Measurements from ENCODE around the gene ZBTB11.

DNA sequence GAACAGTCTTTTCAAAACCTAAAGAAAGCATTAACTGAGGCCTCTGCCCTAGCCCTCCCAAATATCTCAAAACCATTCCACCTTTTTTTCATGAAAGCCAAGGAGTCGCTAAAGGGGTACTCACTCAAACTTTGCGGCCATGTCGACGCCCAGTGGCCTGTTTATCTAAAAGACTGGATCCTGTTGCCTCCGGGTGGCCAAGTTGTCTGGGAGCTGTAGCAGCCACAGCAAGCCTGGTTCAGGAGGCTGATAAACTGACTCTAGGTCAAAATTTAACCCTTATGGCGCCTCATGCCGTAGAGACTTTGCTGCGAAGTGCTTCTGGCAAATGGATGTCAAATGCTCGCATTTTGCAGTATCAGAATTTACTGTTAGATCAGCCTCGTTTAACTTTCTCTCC, 39.5 kb downstream of the ZBTB11 start:
- TF ChIP-seq EZH2 (IDR thresholded peaks at IDR 0.05) (no peak), EZH2phosphoT487 (IDR thresholded peaks at IDR 0.05) (no peak)
- TF ChIP-seq, protein P1, sequence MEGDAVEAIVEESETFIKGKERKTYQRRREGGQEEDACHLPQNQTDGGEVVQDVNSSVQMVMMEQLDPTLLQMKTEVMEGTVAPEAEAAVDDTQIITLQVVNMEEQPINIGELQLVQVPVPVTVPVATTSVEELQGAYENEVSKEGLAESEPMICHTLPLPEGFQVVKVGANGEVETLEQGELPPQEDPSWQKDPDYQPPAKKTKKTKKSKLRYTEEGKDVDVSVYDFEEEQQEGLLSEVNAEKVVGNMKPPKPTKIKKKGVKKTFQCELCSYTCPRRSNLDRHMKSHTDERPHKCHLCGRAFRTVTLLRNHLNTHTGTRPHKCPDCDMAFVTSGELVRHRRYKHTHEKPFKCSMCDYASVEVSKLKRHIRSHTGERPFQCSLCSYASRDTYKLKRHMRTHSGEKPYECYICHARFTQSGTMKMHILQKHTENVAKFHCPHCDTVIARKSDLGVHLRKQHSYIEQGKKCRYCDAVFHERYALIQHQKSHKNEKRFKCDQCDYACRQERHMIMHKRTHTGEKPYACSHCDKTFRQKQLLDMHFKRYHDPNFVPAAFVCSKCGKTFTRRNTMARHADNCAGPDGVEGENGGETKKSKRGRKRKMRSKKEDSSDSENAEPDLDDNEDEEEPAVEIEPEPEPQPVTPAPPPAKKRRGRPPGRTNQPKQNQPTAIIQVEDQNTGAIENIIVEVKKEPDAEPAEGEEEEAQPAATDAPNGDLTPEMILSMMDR (IDR thresholded peaks at IDR 0.05) = no peak

Data from neural progenitor cell (in vitro differentiated cells).